ENCODE results near the gene CDKAL1. TPM values are rescaled to one million over a fixed set of nuclear protein-coding genes. Genes with fewer than 3 reads are reported as not detected.

CDKAL1 gene
- total and polyA plus RNA-seq, 9 of the 15 experiments (the other 6 are each of a cell fraction or from before 2014, with no cell fraction given) = 11.2 to 36.3 (median 20.1) TPM

GRCh38 chr6:20846602-20847028 is 312.4 kb downstream of the CDKAL1 start (continued):
- 0 out of 6 replicates have a peak, but pooled peaks of 1 of the 3 experiments have one; percentile 49 for TF ChIP-seq ZBTB11 (CRISPR knock-in tag; IDR thresholded peaks at IDR 0.05)
- TF ChIP-seq HMGN3 (IDR thresholded peaks at IDR 0.05; ENCODE audit: borderline replicate concordance, extremely low read depth, insufficient read length, low read depth, low read length) = peak; percentile 95
- peak; percentile 88 for TF ChIP-seq FOXM1 (IDR thresholded peaks at IDR 0.05; ENCODE audit: low read depth)
- TF ChIP-seq FOXM1 (CRISPR knock-in tag; IDR thresholded peaks at IDR 0.05; ENCODE audit: low read depth) = no peak
- TF ChIP-seq ZNF140 (CRISPR knock-in tag; IDR thresholded peaks at IDR 0.05) = no peak
- peak; percentile 53; the same call in 1 of the 2 replicates for TF ChIP-seq RAD51 (IDR thresholded peaks at IDR 0.05; ENCODE audit: borderline replicate concordance, low read depth)
- no peak for TF ChIP-seq ARID4B (CRISPR knock-in tag; IDR thresholded peaks at IDR 0.05)
- peak; percentile 87 for TF ChIP-seq CBFA2T2 (conservative IDR thresholded peaks at IDR 0.05)
- TF ChIP-seq PML (IDR thresholded peaks at IDR 0.05; ENCODE audit: low read length) = peak; percentile 91
- TF ChIP-seq SIRT6 (IDR thresholded peaks at IDR 0.05; ENCODE audit: low read depth, low read length) = no peak
- TF ChIP-seq ZNF408 (CRISPR knock-in tag; IDR thresholded peaks at IDR 0.05; ENCODE audit: low read depth) = no peak
- peak; percentile 83 to 90; a peak in 3 of 4 replicates for TF ChIP-seq ARNT (IDR thresholded peaks at IDR 0.05)
- peak; percentile 42; the same call in 1 of the 2 replicates for TF ChIP-seq MYC (IDR thresholded peaks at IDR 0.05; ENCODE audit: low read depth, low read length)
- no peak for TF ChIP-seq MYC (CRISPR knock-in tag; IDR thresholded peaks at IDR 0.05; ENCODE audit: borderline replicate concordance, low read depth)
- TF ChIP-seq MTA3 (IDR thresholded peaks at IDR 0.05; ENCODE audit: borderline replicate concordance) = 0 out of 2 replicates have a peak, but pooled peaks have one; percentile 66
- TF ChIP-seq E2F8 (IDR thresholded peaks at IDR 0.05; ENCODE audit: low read depth, partially characterized antibody) = peak; percentile 82
- TF ChIP-seq FOSL1 (tag; conservative IDR thresholded peaks at IDR 0.05) = peak; percentile 100
- TF ChIP-seq MBD2 (IDR thresholded peaks at IDR 0.05; ENCODE audit: borderline replicate concordance, low read depth) = peak; percentile 68
- no peak for TF ChIP-seq POLR2A (conservative IDR thresholded peaks at IDR 0.05)

Measured in K562 (cell line).